ENCODE data around the gene TAB2.
"Not testable (repeated sequence)": the region's sequence is repeated elsewhere in the genome, so short reads cannot be mapped to it uniquely, and the experiment has no call there.

TAB2 gene

DNA sequence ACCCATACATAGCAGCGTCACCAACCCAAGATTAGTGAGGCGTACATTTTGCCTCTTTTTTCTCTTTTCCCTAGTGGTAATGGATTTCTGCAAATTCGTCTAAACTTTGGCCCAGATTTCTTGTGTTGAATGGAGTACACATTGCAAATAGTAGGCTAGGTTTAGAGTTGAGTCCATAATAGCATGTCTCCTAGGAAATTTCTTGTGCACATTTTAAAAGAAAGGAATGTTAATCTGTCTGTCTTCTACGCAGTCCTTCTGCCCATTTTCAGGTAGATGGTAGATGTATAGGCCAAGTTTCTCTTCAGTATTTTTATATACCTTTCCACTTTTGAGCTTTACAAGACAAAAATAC, 15.7 kb downstream of the TAB2 start:
- DNase-seq = no peak
- ATAC-seq = no peak

- ATAC-seq (no peak), DNase-seq (no peak)
These were observed 16.7 kb downstream of the TAB2 start for GRCh38 chr6:149334201-149334600.

DNA sequence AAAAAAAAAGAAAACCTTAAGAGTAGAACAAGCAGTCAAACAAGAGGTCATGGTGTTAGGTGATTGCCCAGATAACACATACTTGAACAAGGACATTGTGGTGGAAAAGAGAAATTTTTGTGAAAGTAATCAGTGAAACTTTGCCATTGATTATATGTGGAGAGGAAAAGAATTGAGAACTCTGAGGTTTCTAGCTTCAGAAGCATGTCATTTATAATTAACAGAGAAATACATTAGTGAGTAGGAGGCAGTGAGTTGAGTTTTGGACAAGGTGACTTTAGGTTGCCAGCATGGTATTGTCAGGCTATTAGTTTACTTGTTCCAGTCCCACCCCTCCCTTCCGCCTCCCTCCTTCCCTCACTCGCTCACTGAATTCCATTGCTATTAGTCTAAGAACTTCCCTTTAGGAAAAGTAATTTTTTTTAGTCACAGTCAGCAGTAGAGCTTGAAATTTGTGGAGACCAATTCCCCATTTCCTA, 17.2 kb downstream of the TAB2 start:
- DNase-seq (no peak), ATAC-seq (peak; percentile 26)

GRCh38 chr6:149335924-149336608, 18.6 kb downstream of the TAB2 start:
- peak; percentile 35 for DNase-seq
- peak; percentile 96 for ATAC-seq

DNA sequence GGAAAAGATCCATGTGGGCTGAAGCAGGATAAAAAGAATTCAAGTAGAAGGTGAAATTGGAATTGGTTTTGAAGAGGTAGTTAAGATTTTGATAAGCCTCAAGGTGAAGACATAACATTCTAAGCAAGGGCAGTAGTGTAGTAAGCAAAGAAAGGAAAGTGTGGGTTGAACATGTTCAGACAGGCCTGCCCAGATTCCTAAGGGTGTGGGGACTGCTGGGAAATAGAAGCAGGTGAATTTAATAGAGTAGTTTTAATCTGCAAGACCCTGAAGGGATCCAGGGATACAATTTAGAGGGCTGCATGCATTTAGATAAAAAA, 19.1 kb downstream of the TAB2 start:
- DNase-seq = no peak
- ATAC-seq = no peak

GRCh38 chr6:149337320-149337719, 19.8 kb downstream of the TAB2 start:
- DNase-seq (no peak), ATAC-seq (no peak)

DNA sequence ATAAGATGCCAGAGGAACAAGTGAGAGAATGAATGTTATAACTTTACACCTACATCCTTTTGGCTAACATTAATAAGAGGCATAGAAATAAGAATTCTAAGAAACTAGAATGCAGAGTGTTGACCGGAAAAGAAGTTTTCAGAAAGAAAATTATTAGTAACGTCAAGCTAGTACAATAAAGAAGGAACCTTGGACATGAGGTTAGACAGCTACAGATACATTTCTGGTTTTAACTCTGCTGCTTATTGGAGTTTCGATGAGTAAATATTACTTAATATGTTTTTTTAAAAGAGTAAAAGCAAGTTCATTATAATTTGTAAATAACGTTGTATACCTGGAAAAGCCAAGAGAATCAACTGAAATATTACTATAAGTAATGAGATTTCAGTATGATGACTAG, 22.7 kb downstream of the TAB2 start:
- no peak for ATAC-seq
- DNase-seq = no peak

DNA sequence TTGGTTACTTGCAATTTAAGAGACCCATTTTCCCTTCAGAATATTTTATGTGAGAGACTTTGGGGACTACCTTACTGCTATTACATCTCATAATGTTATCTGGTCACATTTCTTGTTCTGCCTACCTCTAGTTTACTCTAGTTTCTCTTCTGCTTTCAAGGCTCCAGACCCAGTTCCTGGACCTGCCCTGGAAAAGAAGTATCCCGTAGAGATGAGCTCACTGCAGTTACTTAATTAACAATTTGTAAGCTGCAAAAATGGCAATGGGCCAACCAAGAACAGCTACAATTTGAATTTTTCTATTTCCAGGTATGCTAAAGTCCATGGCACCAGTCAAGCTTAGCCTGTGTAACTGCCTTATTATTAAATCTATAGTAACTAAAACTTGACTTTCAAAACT, 25.0 kb downstream of the TAB2 start:
- no peak for DNase-seq
- ATAC-seq = peak; percentile 34

DNA sequence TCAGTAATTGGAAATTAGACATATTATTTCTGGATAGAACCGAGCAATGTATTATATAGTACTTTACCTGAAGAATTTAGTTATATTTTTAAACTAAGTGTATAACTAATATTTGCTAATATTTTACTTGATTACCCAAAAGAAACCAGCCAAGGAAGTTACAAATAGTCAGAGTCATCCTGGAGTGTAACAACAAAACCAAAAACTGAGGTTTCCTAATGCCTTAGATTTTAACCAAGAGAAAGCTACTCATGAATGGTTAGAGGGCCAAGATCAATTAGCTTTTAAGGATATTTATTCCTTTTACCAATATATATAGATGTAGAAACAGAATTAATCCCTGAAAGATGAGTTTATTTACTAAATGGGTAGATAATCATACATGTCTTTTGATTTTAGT, 26.0 kb downstream of the TAB2 start:
- ATAC-seq (no peak), DNase-seq (no peak)

DNA sequence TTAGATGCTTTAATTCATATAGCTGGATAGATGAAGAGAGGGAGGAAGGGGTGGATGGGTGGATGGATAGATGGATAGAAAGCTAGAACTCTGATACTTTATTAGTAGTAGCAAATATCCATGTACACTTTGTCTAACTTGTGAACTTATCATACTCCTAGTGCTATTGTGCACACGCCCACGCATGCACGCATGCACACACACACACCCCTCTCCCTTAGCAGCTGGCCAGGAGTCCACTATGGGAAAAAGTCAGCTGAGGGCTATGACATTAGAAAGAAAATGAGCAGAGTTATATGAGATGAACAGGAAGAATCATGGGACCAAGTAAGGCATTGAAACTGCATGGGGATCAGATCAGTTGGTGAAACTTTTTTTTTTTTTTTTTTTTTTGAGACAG, 28.6 kb downstream of the TAB2 start:
- ATAC-seq (no peak), DNase-seq (no peak)

GRCh38 chr6:149347067-149347466, 29.6 kb downstream of the TAB2 start:
- ATAC-seq (no peak), DNase-seq (no peak)

DNA sequence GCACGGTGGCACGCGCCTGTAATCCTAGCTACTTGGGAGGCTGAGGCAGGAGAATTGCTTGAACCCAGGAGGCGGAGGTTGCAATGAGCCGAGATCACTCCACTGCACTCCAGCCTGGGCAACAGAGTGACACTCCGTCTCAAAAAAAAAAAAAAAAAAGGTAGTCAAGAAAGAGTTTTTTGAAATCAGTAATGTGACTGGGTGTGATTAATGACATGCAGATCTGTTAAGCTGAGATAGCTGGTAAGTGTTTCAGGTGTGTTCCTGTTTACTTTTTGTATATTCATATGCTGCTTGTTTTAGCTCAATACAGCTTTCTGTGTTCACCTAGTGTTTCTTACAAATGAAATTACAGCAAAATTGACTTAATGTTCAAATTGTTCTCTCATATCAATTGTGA, 31.8 kb downstream of the TAB2 start:
- not testable (repeated sequence) for DNase-seq, ATAC-seq

- ATAC-seq (no peak), DNase-seq (no peak)
These were observed 36.5 kb downstream of the TAB2 start for GRCh38 chr6:149354009-149354408.

- ATAC-seq = no peak
- no peak for DNase-seq
These were observed 38.7 kb downstream of the TAB2 start for GRCh38 chr6:149356081-149356750.

DNA sequence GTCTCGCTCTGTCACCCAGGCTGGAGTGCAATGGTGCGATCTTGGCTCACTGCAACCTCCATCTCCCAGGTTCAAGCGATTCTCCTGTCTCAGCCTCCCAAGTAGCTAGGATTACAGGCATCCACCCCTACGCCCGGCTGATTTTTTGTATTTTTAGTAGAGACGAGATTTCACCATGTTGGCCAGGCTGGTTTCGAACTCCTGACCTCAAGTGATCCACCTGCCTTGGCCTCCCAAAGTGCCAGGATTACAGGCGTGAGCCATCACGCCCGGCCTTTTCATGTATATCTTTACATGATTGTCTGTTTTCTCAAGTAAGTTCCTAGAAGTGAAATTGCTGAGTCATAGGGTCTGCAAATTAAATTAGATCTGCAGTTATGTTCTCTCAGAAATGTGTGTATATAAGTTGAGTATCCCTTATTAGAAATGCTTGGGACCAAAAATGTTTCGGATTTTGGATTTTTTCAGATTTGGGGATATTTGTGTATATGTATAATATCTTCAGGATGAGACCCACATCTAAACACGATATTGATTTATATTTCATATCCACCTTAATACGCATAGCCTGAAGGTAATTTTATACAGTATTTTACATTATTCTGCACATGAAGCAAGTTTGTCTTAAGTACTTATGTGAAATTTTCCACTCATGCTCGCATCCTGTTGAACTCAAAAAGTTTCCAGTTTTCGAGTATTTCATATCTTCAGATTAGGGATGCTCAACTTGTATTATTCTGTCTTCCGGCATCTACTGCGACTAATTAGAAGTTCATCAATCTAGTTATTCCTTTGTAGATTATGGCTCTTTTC, 40.4 kb downstream of the TAB2 start:
- no peak for ATAC-seq
- DNase-seq = no peak

DNA sequence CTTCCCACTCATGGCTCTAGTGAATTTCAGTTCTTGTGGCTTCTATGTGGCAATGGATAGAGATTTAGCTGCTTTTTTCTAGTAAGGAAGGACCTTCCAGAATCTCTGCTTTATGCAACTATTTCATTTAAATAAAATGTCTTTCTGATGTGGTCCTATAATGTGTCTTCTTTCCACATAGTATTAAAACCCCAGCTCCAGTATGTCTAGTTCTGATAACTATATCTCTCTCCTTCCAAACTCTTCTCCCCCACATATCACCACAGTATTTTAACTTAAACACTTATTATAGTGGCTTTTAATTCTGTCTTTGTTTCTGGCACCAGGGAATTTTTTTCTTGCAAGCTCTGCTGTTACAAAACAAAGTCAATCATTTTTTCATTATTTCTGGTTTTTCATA, 41.9 kb downstream of the TAB2 start:
- DNase-seq (no peak), ATAC-seq (no peak)

- no peak for DNase-seq
- ATAC-seq = no peak
These were observed 43.0 kb downstream of the TAB2 start for GRCh38 chr6:149360536-149360935.

GRCh38 chr6:149362289-149362688, 44.8 kb downstream of the TAB2 start:
- ATAC-seq (peak; percentile 86), DNase-seq (peak; percentile 20)

GRCh38 chr6:149363154-149363553, 45.6 kb downstream of the TAB2 start:
- DNase-seq = no peak
- peak; percentile 29 for ATAC-seq

GRCh38 chr6:149364557-149364956, 47.0 kb downstream of the TAB2 start:
- ATAC-seq = no peak
- DNase-seq = no peak

DNA sequence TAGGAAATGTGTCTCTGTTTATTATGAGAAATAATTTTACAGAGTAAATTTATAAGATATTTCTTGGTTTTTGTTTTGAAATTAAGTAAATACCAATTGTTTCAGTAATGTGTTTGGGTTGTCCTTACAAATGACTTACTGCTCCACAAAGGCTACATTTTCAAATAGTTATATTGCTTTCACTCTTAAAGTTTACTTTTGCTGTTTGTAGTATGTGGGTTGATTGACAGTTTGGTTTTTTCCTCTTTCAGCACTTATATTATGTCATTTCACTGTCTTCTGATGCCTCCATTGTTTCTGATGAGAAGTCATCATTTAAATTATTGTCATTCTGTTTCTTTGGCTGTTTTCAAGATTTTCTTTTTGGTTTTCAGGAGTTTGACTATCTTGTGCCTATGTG, 47.7 kb downstream of the TAB2 start:
- no peak for DNase-seq
- ATAC-seq = no peak

DNA sequence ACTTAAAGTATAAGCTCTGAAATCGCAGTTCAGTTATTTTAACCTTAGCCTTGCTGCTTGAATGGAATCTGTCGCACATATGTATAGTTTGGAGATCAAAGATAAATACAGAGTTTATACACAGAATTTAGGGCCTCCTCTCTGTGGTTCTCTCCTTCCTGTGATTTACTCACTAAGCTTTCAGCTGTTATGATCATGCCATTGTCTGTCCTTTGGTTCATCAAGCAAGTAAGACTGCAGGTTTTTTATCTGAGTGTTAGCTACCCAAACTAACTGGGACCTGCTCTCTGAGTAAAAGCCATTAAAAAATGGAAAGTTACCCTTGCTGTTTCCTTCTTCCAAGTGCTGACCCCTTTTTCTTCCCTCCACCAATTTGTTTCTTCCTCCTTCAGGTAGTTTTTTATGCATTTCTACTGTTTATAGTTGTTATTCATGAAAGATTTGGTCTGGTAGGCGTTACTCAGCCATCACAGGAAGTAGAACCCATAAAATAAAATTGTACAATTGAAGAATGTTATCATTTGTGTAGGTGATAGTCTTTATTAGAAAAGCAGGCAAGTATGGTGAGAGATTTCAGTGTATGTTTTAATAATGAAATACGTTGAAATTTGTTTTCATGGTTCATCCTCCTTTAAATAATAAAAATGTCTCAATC, 48.9 kb downstream of the TAB2 start:
- peak; percentile 41 for ATAC-seq

GRCh38 chr6:149368065-149368464, 50.6 kb downstream of the TAB2 start:
- ATAC-seq (peak; percentile 87), DNase-seq (no peak)

More for the DNA sequence above, 48.9 kb downstream of the TAB2 start:
- no peak for DNase-seq

All from stimulated activated naive CD8-positive, alpha-beta T cell treated with anti-CD3 and anti-CD28 coated beads, Interleukin-15, Interleukin-2, amounts not matched to agents 100 U/mL and 50 U/mL, for 24 hours (primary cell).